ENCODE results near the gene HBE1.

The HBE1 gene

GRCh38 chr11:5280582-5281102, 10.9 kb upstream of the HBE1 start:
- H3K9me3 ChIP-seq (ENCODE audit: low read length): no peaks in the 10 kb centered on the region
- no peak overlapping the region for H2AFZ ChIP-seq (ENCODE audit: low read depth, low read length)
- no peaks in the 10 kb centered on the region for H3K27me3 ChIP-seq (ENCODE audit: insufficient read depth, low read length)
- H3K36me3 ChIP-seq (ENCODE audit: insufficient read depth, low read length): no peaks in the 10 kb centered on the region
- H3K4me3 ChIP-seq (ENCODE audit: low read length): no peak overlapping the region
- no peaks in the 10 kb centered on the region for H3K4me1 ChIP-seq (ENCODE audit: insufficient read depth, low read length)

GRCh38 chr11:5279471-5280090, 9.8 kb upstream of the HBE1 start:
- Histone ChIP-seq H3K9me3 (ENCODE audit: low read length) (no peaks in the 10 kb centered on the region), H3K4me3 (ENCODE audit: low read length) (no peak overlapping the region), H2AFZ (ENCODE audit: low read depth, low read length) (no peak overlapping the region), H3K36me3 (ENCODE audit: insufficient read depth, low read length) (no peaks in the 10 kb centered on the region), H3K4me1 (ENCODE audit: insufficient read depth, low read length) (no peaks in the 10 kb centered on the region), H3K27me3 (ENCODE audit: insufficient read depth, low read length) (no peaks in the 10 kb centered on the region)

GRCh38 chr11:5277807-5278382, 8.2 kb upstream of the HBE1 start:
- Histone ChIP-seq H3K9me3 (ENCODE audit: low read length) (no peaks in the 10 kb centered on the region), H2AFZ (ENCODE audit: low read depth, low read length) (no peak overlapping the region), H3K4me3 (ENCODE audit: low read length) (no peak overlapping the region), H3K27me3 (ENCODE audit: insufficient read depth, low read length) (no peaks in the 10 kb centered on the region), H3K4me1 (ENCODE audit: insufficient read depth, low read length) (no peaks in the 10 kb centered on the region), H3K36me3 (ENCODE audit: insufficient read depth, low read length) (no peaks in the 10 kb centered on the region)

GRCh38 chr11:5276697-5277096, 7.0 kb upstream of the HBE1 start:
- no peaks in the 10 kb centered on the region for H3K36me3 ChIP-seq (ENCODE audit: insufficient read depth, low read length)
- no peak overlapping the region for H3K4me3 ChIP-seq (ENCODE audit: low read length)
- H2AFZ ChIP-seq (ENCODE audit: low read depth, low read length): no peak overlapping the region
- H3K27me3 ChIP-seq (ENCODE audit: insufficient read depth, low read length): no peaks in the 10 kb centered on the region
- H3K9me3 ChIP-seq (ENCODE audit: low read length): no peaks in the 10 kb centered on the region
- H3K4me1 ChIP-seq (ENCODE audit: insufficient read depth, low read length): no peaks in the 10 kb centered on the region

- no peak overlapping the region for H3K4me3 ChIP-seq (ENCODE audit: low read length)
- H2AFZ ChIP-seq (ENCODE audit: low read depth, low read length): no peak overlapping the region
Measured at GRCh38 chr11:5275369-5276110, 5.8 kb upstream of the HBE1 start.

GRCh38 chr11:5274395-5274794, 4.7 kb upstream of the HBE1 start:
- H2AFZ ChIP-seq (ENCODE audit: low read depth, low read length): no peak overlapping the region
- no peaks in the 10 kb centered on the region for H3K27me3 ChIP-seq (ENCODE audit: insufficient read depth, low read length)
- H3K9me3 ChIP-seq (ENCODE audit: low read length): no peaks in the 10 kb centered on the region

More at GRCh38 chr11:5275369-5276110, 5.8 kb upstream of the HBE1 start:
- Histone ChIP-seq H3K4me1 (ENCODE audit: insufficient read depth, low read length) (no peaks in the 10 kb centered on the region), H3K9me3 (ENCODE audit: low read length) (no peaks in the 10 kb centered on the region), H3K27me3 (ENCODE audit: insufficient read depth, low read length) (no peaks in the 10 kb centered on the region), H3K36me3 (ENCODE audit: insufficient read depth, low read length) (no peaks in the 10 kb centered on the region)

GRCh38 chr11:5272395-5273017, 2.8 kb upstream of the HBE1 start:
- Histone ChIP-seq H2AFZ (ENCODE audit: low read depth, low read length) (no peak overlapping the region), H3K27me3 (ENCODE audit: insufficient read depth, low read length) (no peaks in the 10 kb centered on the region)

More at GRCh38 chr11:5274395-5274794, 4.7 kb upstream of the HBE1 start:
- Histone ChIP-seq H3K4me1 (ENCODE audit: insufficient read depth, low read length) (no peaks in the 10 kb centered on the region), H3K4me3 (ENCODE audit: low read length) (no peak overlapping the region), H3K36me3 (ENCODE audit: insufficient read depth, low read length) (no peaks in the 10 kb centered on the region)

GRCh38 chr11:5267033-5267563, 2.6 kb downstream of the HBE1 start:
- Histone ChIP-seq H3K4me3 (ENCODE audit: low read length) (no peak overlapping the region), H3K27me3 (ENCODE audit: insufficient read depth, low read length) (no peaks in the 10 kb centered on the region), H3K36me3 (ENCODE audit: insufficient read depth, low read length) (no peaks in the 10 kb centered on the region), H3K4me1 (ENCODE audit: insufficient read depth, low read length) (no peaks in the 10 kb centered on the region), H2AFZ (ENCODE audit: low read depth, low read length) (no peak overlapping the region), H3K9me3 (ENCODE audit: low read length) (no peaks in the 10 kb centered on the region)

More at GRCh38 chr11:5272395-5273017, 2.8 kb upstream of the HBE1 start:
- no peak overlapping the region for H3K4me3 ChIP-seq (ENCODE audit: low read length)
- H3K36me3 ChIP-seq (ENCODE audit: insufficient read depth, low read length): no peaks in the 10 kb centered on the region
- no peaks in the 10 kb centered on the region for H3K9me3 ChIP-seq (ENCODE audit: low read length)
- H3K4me1 ChIP-seq (ENCODE audit: insufficient read depth, low read length): no peaks in the 10 kb centered on the region

- Histone ChIP-seq H3K36me3 (ENCODE audit: insufficient read depth, low read length) (no peaks in the 10 kb centered on the region), H2AFZ (ENCODE audit: low read depth, low read length) (no peak overlapping the region), H3K9me3 (ENCODE audit: low read length) (no peaks in the 10 kb centered on the region), H3K4me1 (ENCODE audit: insufficient read depth, low read length) (no peaks in the 10 kb centered on the region), H3K4me3 (ENCODE audit: low read length) (no peak overlapping the region), H3K27me3 (ENCODE audit: insufficient read depth, low read length) (no peaks in the 10 kb centered on the region)
Measured at GRCh38 chr11:5266609-5267008, 3.1 kb downstream of the HBE1 start.

GRCh38 chr11:5265832-5266231, 3.9 kb downstream of the HBE1 start:
- no peak overlapping the region for H2AFZ ChIP-seq (ENCODE audit: low read depth, low read length)
- H3K36me3 ChIP-seq (ENCODE audit: insufficient read depth, low read length): no peaks in the 10 kb centered on the region
- H3K4me1 ChIP-seq (ENCODE audit: insufficient read depth, low read length): no peaks in the 10 kb centered on the region
- H3K9me3 ChIP-seq (ENCODE audit: low read length): no peaks in the 10 kb centered on the region
- H3K4me3 ChIP-seq (ENCODE audit: low read length): no peak overlapping the region
- no peaks in the 10 kb centered on the region for H3K27me3 ChIP-seq (ENCODE audit: insufficient read depth, low read length)

- no peaks in the 10 kb centered on the region for H3K36me3 ChIP-seq (ENCODE audit: insufficient read depth, low read length)
- no peaks in the 10 kb centered on the region for H3K9me3 ChIP-seq (ENCODE audit: low read length)
- H3K4me3 ChIP-seq (ENCODE audit: low read length): no peak overlapping the region
- no peaks in the 10 kb centered on the region for H3K4me1 ChIP-seq (ENCODE audit: insufficient read depth, low read length)
- H2AFZ ChIP-seq (ENCODE audit: low read depth, low read length): no peak overlapping the region
- H3K27me3 ChIP-seq (ENCODE audit: insufficient read depth, low read length): no peaks in the 10 kb centered on the region
Measured at GRCh38 chr11:5258543-5259262, 11.0 kb downstream of the HBE1 start.

- Histone ChIP-seq H3K27me3 (ENCODE audit: insufficient read depth, low read length) (no peaks in the 10 kb centered on the region), H3K9me3 (ENCODE audit: low read length) (no peaks in the 10 kb centered on the region), H3K4me1 (ENCODE audit: insufficient read depth, low read length) (no peaks in the 10 kb centered on the region), H2AFZ (ENCODE audit: low read depth, low read length) (no peak overlapping the region), H3K36me3 (ENCODE audit: insufficient read depth, low read length) (no peaks in the 10 kb centered on the region), H3K4me3 (ENCODE audit: low read length) (no peak overlapping the region)
Measured at GRCh38 chr11:5257296-5257695, 12.4 kb downstream of the HBE1 start.

Measured in neuron (in vitro differentiated cells).